Ascending aorta (tissue), 2 donors: ENCODE results near the gene MAPK8IP3. TPM values are rescaled to one million over a fixed set of nuclear protein-coding genes. Genes with fewer than 3 reads are reported as not detected.
A peak's percentile ranks its signal among the peaks of the same experiment; 100 is the strongest.

Experiments used
- DNase-seq, 2 donors: peaks; one replicate each; pipeline ENCODE4 v3.0.0-alpha.2; 2019; ENCODE audit warnings: low spot score in 2 of 2
- H3K27ac ChIP-seq, 2 donors: fragments of 200-600 bp; sonication (generic); one replicate each; pipeline ENCODE4 v1.5.1; 2016 to 2017; ENCODE audit warnings: mild to moderate bottlenecking in 1 of 2
- H3K27me3 ChIP-seq: fragments of 200-600 bp; sonication (generic); one replicate; pipeline ENCODE4 v1.5.1; 2017
- H3K36me3 ChIP-seq, 2 donors: fragments of 200-600 bp; sonication (generic); one replicate each; pipeline ENCODE4 v1.5.1; 2016
- H3K4me1 ChIP-seq, 2 donors: fragments of 200-600 bp; sonication (generic); one replicate each; pipeline ENCODE4 v1.5.1; 2016 to 2017; ENCODE audit warnings: mild to moderate bottlenecking in 1 of 2
- H3K4me3 ChIP-seq, 2 donors: fragments of 200-600 bp; sonication (generic); one replicate each; pipeline ENCODE4 v1.5.1; 2016 to 2017; ENCODE audit warnings: mild to moderate bottlenecking in 1 of 2
- H3K9me3 ChIP-seq, 2 donors: fragments of 200-600 bp; sonication (generic); one replicate each; pipeline ENCODE4 v1.5.1; 2016
- intact Hi-C: fragments of 100-400 bp; cut with DNase I; formaldehyde crosslinking; loops from one replicate; pipeline ENCODE4 v1.15.1; 2023
- total RNA-seq: library from RNA; depleted of rRNA; stranded (reverse); fragments of >200 nt; gene quantifications from one replicate; pipeline ENCODE4 v1.1.0, GENCODE V29; 2016
- TF ChIP-seq, protein P1 (sequence below), 3 experiments: fragments of 200-600 bp in 2 of 3; fragments of 450-650 bp in 1 of 3; sonication (generic) in 2 of 3; IDR thresholded peaks; one replicate each; pipeline ENCODE4 v1.5.1; 2016 to 2019; ENCODE audit warnings: antibody characterized with exemption in 3 of 3, mild to moderate bottlenecking in 1 of 3, moderate library complexity in 1 of 3

Gene MAPK8IP3
- total RNA-seq, 1 donor from 2014 or later, result 57.4 TPM

DNA sequence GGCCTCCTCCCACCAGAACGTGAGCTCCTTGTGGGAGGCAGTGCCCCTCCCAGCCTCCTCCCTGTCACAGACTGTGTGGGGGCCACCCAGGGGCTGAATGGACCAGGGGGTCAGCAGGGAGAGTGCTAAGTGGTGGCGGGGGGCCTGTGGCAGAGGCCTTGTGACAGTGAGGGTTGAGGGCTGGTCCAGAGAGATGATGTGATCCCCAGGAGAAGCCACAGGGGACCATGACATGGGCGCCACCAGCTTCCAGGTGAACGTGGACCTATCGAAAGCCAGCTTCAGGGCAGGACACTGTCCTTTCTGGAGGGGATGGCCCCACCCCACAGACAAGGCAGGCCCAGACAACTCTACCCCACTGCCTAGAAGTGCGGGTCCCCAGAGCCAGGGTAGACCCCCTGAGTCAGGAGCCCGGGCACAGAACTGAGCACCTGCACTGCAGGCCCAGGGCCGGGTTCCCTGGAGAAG, 73.3 kb downstream of the MAPK8IP3 start:
- H3K4me3 ChIP-seq, result no peak overlapping the region
- H3K27me3 ChIP-seq, result no peaks in the 10 kb centered on the region
- H3K9me3 ChIP-seq, result no peaks in the 10 kb centered on the region
- intact Hi-C loops, result no loop called here
- H3K36me3 ChIP-seq, result peaks cover 45 to 52% of the 10 kb centered on the region in 2 donors
- TF ChIP-seq, protein P1, sequence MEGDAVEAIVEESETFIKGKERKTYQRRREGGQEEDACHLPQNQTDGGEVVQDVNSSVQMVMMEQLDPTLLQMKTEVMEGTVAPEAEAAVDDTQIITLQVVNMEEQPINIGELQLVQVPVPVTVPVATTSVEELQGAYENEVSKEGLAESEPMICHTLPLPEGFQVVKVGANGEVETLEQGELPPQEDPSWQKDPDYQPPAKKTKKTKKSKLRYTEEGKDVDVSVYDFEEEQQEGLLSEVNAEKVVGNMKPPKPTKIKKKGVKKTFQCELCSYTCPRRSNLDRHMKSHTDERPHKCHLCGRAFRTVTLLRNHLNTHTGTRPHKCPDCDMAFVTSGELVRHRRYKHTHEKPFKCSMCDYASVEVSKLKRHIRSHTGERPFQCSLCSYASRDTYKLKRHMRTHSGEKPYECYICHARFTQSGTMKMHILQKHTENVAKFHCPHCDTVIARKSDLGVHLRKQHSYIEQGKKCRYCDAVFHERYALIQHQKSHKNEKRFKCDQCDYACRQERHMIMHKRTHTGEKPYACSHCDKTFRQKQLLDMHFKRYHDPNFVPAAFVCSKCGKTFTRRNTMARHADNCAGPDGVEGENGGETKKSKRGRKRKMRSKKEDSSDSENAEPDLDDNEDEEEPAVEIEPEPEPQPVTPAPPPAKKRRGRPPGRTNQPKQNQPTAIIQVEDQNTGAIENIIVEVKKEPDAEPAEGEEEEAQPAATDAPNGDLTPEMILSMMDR (IDR thresholded peaks at IDR 0.05), result no peak
- DNase-seq, result no peak
- H3K4me1 ChIP-seq, result peaks cover 17 to 21% of the 10 kb centered on the region in 2 donors
- no peak overlapping the region for H3K27ac ChIP-seq

DNA sequence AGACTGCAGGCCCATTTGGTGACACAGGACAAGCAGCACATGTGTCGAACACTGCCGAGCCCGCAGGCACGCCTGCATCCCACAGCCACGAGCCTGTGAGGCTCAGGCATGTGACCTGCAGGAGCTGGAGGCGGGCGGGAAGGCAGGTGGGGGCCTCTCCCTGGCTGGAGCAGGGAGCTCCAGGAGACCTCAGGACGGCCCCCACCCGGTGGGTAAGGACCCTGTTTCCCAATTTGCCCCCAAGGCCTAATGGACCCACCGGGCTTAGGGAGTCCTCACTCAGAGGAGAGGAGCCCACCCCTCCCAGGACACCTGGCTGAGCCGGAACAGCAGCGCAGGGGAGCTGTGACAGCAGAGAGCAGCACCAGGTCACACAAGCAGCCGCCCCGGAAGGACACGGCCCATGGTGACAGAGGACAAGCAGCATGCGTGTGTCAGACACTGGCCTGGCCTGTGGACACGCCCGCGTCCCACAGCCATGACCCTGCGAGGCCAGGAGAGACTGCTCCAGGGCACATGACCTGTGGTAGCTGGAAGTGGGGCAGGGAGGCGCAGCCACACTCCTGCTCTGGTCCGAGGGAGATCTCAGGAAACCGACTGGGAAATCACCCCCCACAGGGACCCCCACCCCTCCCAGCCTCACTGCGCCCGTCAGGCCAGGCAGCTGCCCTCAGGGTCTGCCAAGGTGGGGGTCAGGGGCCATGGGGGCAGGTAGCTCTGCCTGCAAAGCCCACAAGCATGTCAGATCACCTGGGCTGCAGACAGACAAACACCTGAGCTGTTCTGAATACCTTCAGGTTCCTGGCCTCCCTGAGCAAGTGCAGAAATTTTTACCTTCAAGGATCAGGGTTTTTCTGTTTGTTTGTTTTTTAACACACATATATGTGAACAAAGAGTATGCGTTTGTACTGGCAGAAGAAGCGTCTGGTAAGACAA, 74.0 kb downstream of the MAPK8IP3 start:
- intact Hi-C loops, result loop anchor here (5.0 kb wide), 1 partner anchor 168 kb away; the partner anchor contains the start of genes CRAMP1 and IFT140
- DNase-seq, result no peak
- peaks cover 11 to 22% of the 10 kb centered on the region in 2 donors for H3K4me1 ChIP-seq
- no peak overlapping the region for H3K4me3 ChIP-seq
- H3K27me3 ChIP-seq, result no peaks in the 10 kb centered on the region
- H3K36me3 ChIP-seq, result peaks cover 45 to 52% of the 10 kb centered on the region in 2 donors
- no peaks in the 10 kb centered on the region for H3K9me3 ChIP-seq
- TF ChIP-seq, protein P1 (IDR thresholded peaks at IDR 0.05), result no peak
- H3K27ac ChIP-seq, result no peak overlapping the region

DNA sequence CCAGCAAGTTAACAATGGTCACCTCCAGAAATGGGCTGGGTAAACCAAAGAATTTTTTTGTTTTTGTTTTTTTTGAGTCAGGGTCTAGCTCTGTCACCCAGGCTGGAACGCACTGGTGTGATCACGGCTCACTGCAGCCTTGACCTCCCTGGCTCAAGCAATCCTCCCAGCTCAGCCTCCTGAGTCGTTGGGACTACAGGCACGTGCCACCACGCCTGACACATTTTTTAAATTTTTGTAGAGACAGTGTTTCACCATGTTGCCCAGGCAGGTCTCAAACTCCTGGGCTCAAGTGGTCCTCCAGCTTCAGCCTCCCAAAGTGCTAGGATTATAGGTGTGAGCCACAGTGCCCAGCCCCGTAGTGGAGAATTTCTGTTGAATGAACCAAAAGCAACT, 74.7 kb downstream of the MAPK8IP3 start:
- intact Hi-C loops, result loop anchor here (5.0 kb wide), 1 partner anchor 168 kb away; the partner anchor contains the start of genes CRAMP1 and IFT140
- no peaks in the 10 kb centered on the region for H3K27me3 ChIP-seq
- TF ChIP-seq, protein P1 (IDR thresholded peaks at IDR 0.05), result no peak
- H3K9me3 ChIP-seq, result no peaks in the 10 kb centered on the region
- no peak overlapping the region for H3K27ac ChIP-seq
- H3K4me3 ChIP-seq, result peak overlapping the region in 1 of 2 donors; percentile 84
- peaks cover 11 to 26% of the 10 kb centered on the region in 2 donors for H3K4me1 ChIP-seq
- no peak for DNase-seq
- H3K36me3 ChIP-seq, result peaks cover 44 to 46% of the 10 kb centered on the region in 2 donors

DNA sequence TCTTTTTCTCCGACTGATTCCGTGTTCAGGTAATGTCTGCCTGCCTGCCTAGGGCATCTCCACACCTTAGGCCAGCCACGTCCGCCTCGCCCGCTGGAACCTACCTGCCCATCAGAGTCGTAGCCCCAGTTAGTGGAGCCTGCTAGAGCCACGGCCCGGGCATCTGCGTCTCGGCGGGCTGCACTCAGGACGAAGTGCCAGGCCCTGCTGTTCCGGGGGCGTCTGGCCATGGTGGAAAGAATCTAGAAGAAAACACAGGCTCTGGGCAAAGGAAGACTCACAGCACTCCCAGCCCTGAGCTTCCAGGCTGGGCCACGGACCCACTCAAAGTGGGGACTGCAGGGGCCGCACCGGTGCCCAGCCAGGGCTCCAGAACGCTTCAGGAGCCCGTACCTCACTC, 75.3 kb downstream of the MAPK8IP3 start:
- peak overlapping the region; percentile 77 to 83 for H3K27ac ChIP-seq
- peak overlapping the region; percentile 84 to 99 for H3K4me3 ChIP-seq
- DNase-seq, result no peak
- intact Hi-C loops, result loop anchor here (5.0 kb wide), 1 partner anchor 169 kb away; the partner anchor contains the start of genes CRAMP1 and IFT140
- H3K27me3 ChIP-seq, result no peaks in the 10 kb centered on the region
- TF ChIP-seq, protein P1 (IDR thresholded peaks at IDR 0.05), result no peak
- no peaks in the 10 kb centered on the region for H3K9me3 ChIP-seq
- H3K36me3 ChIP-seq, result peaks cover 38 to 46% of the 10 kb centered on the region in 2 donors
- peaks cover 11 to 26% of the 10 kb centered on the region in 2 donors for H3K4me1 ChIP-seq

DNA sequence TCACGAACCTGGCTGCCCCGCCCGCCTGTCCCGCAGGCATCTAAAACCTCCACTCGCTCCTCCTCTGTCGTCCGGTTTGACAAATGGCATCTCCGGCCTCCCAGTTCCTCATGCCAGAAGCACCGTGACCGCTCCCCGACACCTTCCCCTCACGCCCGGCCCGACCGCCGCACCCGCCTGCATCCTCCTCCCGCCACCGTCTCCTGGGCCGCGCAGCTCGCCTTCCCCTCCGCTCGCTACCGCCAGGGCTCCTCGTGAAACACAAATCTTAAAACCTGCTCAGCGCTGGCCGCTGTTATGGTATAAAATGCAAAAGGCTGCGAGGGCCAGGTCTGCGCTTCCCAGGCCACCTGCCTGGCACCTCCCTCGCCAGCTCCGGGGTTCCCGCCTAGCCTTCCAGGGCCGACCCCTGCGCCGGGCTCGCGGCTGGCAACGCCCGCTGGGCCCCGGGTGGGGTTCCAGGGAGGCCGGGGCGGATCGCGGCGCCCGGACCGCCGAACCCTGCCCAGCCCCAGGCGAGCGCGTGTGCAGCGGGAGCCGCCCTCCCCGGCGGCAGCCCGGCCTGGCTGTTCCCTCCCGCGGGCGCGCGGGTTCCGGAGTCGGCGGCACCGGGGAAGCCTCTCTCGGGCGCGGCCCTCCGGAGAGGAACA, 75.9 kb downstream of the MAPK8IP3 start:
- no peaks in the 10 kb centered on the region for H3K27me3 ChIP-seq
- TF ChIP-seq, protein P1 (IDR thresholded peaks at IDR 0.05), result peak in 1 of 3 experiments; percentile 22
- H3K4me3 ChIP-seq, result peak overlapping the region; percentile 84 to 99
- H3K27ac ChIP-seq, result peak overlapping the region; percentile 77 to 83
- peaks cover 35 to 46% of the 10 kb centered on the region in 2 donors for H3K36me3 ChIP-seq
- peaks cover 11 to 26% of the 10 kb centered on the region in 2 donors for H3K4me1 ChIP-seq
- no peaks in the 10 kb centered on the region for H3K9me3 ChIP-seq
- intact Hi-C loops, result loop anchor here (1.0 to 5.0 kb wide), 6 partner anchors 9 to 373 kb away; partner anchors contain the start of genes CRAMP1, FAHD1, HAGH and IFT140
- no peak for DNase-seq
